PC-9 (cell line): ENCODE data around the gene PFN4. TPM values are rescaled to one million over a fixed set of nuclear protein-coding genes. Genes with fewer than 3 reads are reported as not detected.

ENCODE experiments used
- BruUV-seq: library from RNA; stranded (reverse); fragments of 400-500 nt; replicated peaks from 2 replicates; lab custom pipeline; 2021; lab: Mats Ljungman, UMichigan
- CTCF ChIA-PET: fragments of 300-600 bp; sonication (Branson Sonifier 250); formaldehyde crosslinking; loops from one replicate; lab custom pipeline; 2022; ENCODE audit warnings: antibody characterized with exemption; lab: Charles Lee
- POLR2A ChIA-PET: fragments of 300-600 bp; sonication (Branson Sonifier 250); formaldehyde crosslinking; loops from one replicate; lab custom pipeline; 2022; ENCODE audit warnings: antibody characterized with exemption; ENCODE audit not compliant: unreplicated experiment; lab: Charles Lee
- DNase-seq, 2 experiments: peaks; one replicate each; pipeline versions ENCODE4 v3.0.0 to v3.0.0-alpha.2; 2015 to 2022; ENCODE audit warnings: mixed read lengths in 1 of 2
- H2AFZ ChIP-seq: fragments of 200-600 bp; sonication (generic); 2 replicates; pipeline ENCODE4 v1.8.1; 2017; ENCODE audit warnings: antibody characterized with exemption
- H3F3A ChIP-seq: fragments of 200-600 bp; sonication (generic); 2 replicates; pipeline ENCODE4 v1.8.1; 2017; ENCODE audit warnings: antibody characterized with exemption, mild to moderate bottlenecking, low read depth; ENCODE audit not compliant: insufficient read depth
- H3K27ac ChIP-seq: fragments of 200-600 bp; sonication (generic); 2 replicates; pipeline ENCODE4 v1.6.1; 2016; ENCODE audit warnings: mixed run types
- H3K27me3 ChIP-seq: fragments of 200-600 bp; sonication (generic); 2 replicates; pipeline ENCODE4 v1.6.1; 2016; ENCODE audit warnings: low read depth, mixed run types; ENCODE audit not compliant: insufficient read depth
- H3K36me3 ChIP-seq: fragments of 200-600 bp; sonication (generic); 2 replicates; pipeline ENCODE4 v1.6.1; 2016; ENCODE audit warnings: low read depth, mixed run types
- H3K4me1 ChIP-seq: fragments of 200-600 bp; sonication (generic); replicated peaks from 2 replicates; pipeline ENCODE4 v1.6.1; 2016; ENCODE audit warnings: mixed run types; ENCODE audit not compliant: insufficient read depth
- H3K4me2 ChIP-seq: fragments of 200-600 bp; sonication (generic); 2 replicates; pipeline ENCODE4 v1.6.1; 2017; ENCODE audit warnings: mixed run types
- H3K4me3 ChIP-seq: fragments of 200-600 bp; sonication (generic); 2 replicates; pipeline ENCODE4 v1.6.1; 2016; ENCODE audit warnings: mixed run types
- H3K79me2 ChIP-seq: fragments of 200-600 bp; sonication (generic); 2 replicates; pipeline ENCODE4 v1.6.1; 2017; ENCODE audit warnings: low read depth, mixed run types
- H3K9me2 ChIP-seq: fragments of 200-600 bp; sonication (generic); 2 replicates; pipeline ENCODE4 v1.8.1; 2017; ENCODE audit warnings: mild to moderate bottlenecking; ENCODE audit not compliant: insufficient read depth
- H3K9me3 ChIP-seq: fragments of 200-600 bp; sonication (generic); 2 replicates; pipeline ENCODE4 v1.8.1; 2016; ENCODE audit warnings: low read depth; ENCODE audit not compliant: insufficient read depth
- H4K20me1 ChIP-seq: fragments of 200-600 bp; sonication (generic); 2 replicates; pipeline ENCODE4 v1.8.1; 2017; ENCODE audit not compliant: insufficient read depth
- CTCF ChIP-seq: fragments of 200-600 bp; sonication (generic); conservative IDR thresholded peaks from 2 replicates; pipeline ENCODE4 v1.6.1; 2017; ENCODE audit warnings: mixed run types, antibody characterized with exemption, mild to moderate bottlenecking, moderate library complexity
- EZH2 ChIP-seq: fragments of 200-600 bp; sonication (generic); IDR thresholded peaks from 2 replicates; pipeline ENCODE4 v1.8.0; 2017; ENCODE audit warnings: antibody characterized with exemption, low read depth
- intact Hi-C: fragments of 100-400 bp; cut with micrococcal nuclease; formaldehyde crosslinking; loops from one replicate; pipeline ENCODE4 v1.10.0; 2022; ENCODE audit not compliant: unreplicated experiment
- total RNA-seq: library from RNA; stranded (reverse); gene quantifications from 2 replicates; pipeline ENCODE4 v1.2.3, GENCODE V29; 2021

PFN4 gene
- total RNA-seq, 1 experiment from 2014 or later = 1.2 TPM

- no peaks in the 10 kb centered on the region for H4K20me1 ChIP-seq
- POLR2A ChIA-PET = no interaction called here
- no peaks in the 10 kb centered on the region for H3K9me2 ChIP-seq
- CTCF ChIA-PET = no interaction called here
- H2AFZ ChIP-seq = no peak overlapping the region
- TF ChIP-seq EZH2 (no peak), CTCF (no peak)
- no peak overlapping the region for H3K27ac ChIP-seq
- no peaks in the 10 kb centered on the region for H3K36me3 ChIP-seq
- no peaks in the 10 kb centered on the region for H3K9me3 ChIP-seq
- intact Hi-C loops = no loop called here
- no peaks in the 10 kb centered on the region for H3K79me2 ChIP-seq
- no peaks in the 10 kb centered on the region for H3K27me3 ChIP-seq
- no peak for DNase-seq
- H3K4me3 ChIP-seq = no peak overlapping the region
- H3K4me1 ChIP-seq = no peaks in the 10 kb centered on the region
- BruUV-seq = no TSS peak
- no peak overlapping the region for H3K4me2 ChIP-seq
- no peaks in the 10 kb centered on the region; the same call in 1 of the 2 replicates for H3F3A ChIP-seq
Observed at GRCh38 chr2:24132543-24132942, 9.4 kb upstream of the PFN4 start.

- H3K79me2 ChIP-seq = no peaks in the 10 kb centered on the region
- H3K4me1 ChIP-seq = peaks cover 8% of the 10 kb centered on the region; the same call in 1 of the 2 replicates
- H3K36me3 ChIP-seq = no peaks in the 10 kb centered on the region
- BruUV-seq = no TSS peak
- no peaks in the 10 kb centered on the region for H3K9me3 ChIP-seq
- H3K4me2 ChIP-seq = no peak overlapping the region
- no peaks in the 10 kb centered on the region for H3K9me2 ChIP-seq
- CTCF ChIA-PET = interaction anchor here (0.6 kb wide), 1 partner anchor 702 kb away, joined by 3 read pairs; no protein-coding TSS in a partner anchor
- intact Hi-C loops = no loop called here
- POLR2A ChIA-PET = no interaction called here
- peaks cover 10% of the 10 kb centered on the region; the same call in 1 of the 2 replicates for H3F3A ChIP-seq
- H2AFZ ChIP-seq = no peak overlapping the region
- TF ChIP-seq CTCF = no peak
- no peak for TF ChIP-seq EZH2
- H3K4me3 ChIP-seq = no peak overlapping the region
- DNase-seq = no peak
- H4K20me1 ChIP-seq = no peaks in the 10 kb centered on the region
- H3K27me3 ChIP-seq = no peaks in the 10 kb centered on the region
- H3K27ac ChIP-seq = no peak overlapping the region
Observed at GRCh38 chr2:24125956-24126355, 2.8 kb upstream of the PFN4 start.

- Histone ChIP-seq H3K27ac (peak overlapping the region; percentile 30), H3K4me3 (peak overlapping the region; percentile 89), H3K4me1 (peaks cover 8% of the 10 kb centered on the region; the same call in 1 of the 2 replicates), H4K20me1 (no peaks in the 10 kb centered on the region), H3K36me3 (no peaks in the 10 kb centered on the region), H2AFZ (peak overlapping the region; percentile 100), H3F3A (peaks cover 12% of the 10 kb centered on the region; the same call in 1 of the 2 replicates), H3K27me3 (no peaks in the 10 kb centered on the region), H3K4me2 (peak overlapping the region; percentile 88), H3K79me2 (no peaks in the 10 kb centered on the region), H3K9me3 (no peaks in the 10 kb centered on the region), H3K9me2 (no peaks in the 10 kb centered on the region)
- intact Hi-C loops = loop anchor here (1.0 to 2.0 kb wide), 2 partner anchors 40 to 47 kb away; partner anchors contain the start of genes SF3B6 and TP53I3
- TSS peak; percentile 63 for BruUV-seq
- TF ChIP-seq EZH2 = no peak
- no peak for TF ChIP-seq CTCF
- no peak for DNase-seq
- ChIA-PET POLR2A (interaction anchor here (1.7 kb wide), 1 partner anchor 47 kb away, joined by 7 read pairs; the partner anchor contains the start of gene SF3B6), CTCF (interaction anchor here (0.7 to 0.9 kb wide), 2 partner anchors 39 to 184 kb away, joined by 3 read pairs; no protein-coding TSS in a partner anchor)
Observed at GRCh38 chr2:24123922-24124580, 917 bp upstream of the PFN4 start.
